ENCODE measurements around the gene LSM6. TPM values are rescaled to one million over a fixed set of nuclear protein-coding genes. Genes with fewer than 3 reads are reported as not detected.

The LSM6 gene
- total RNA-seq, 4 donors from 2014 or later = 17.2 to 34.6 (median 23.0) TPM

- no peak overlapping the region for H3K4me3 ChIP-seq (ENCODE audit: low read depth, poor library complexity, severe bottlenecking)
- no peak for DNase-seq (ENCODE audit: low spot score in 2 of 2)
- intact Hi-C loops (cut with DNase I; ENCODE audit: low total_unique reads) = no loop called here
- 89 to 90% methylated on average over 2 of the region's 2 CpGs for WGBS, 2 donors
- no peak for TF ChIP-seq POLR2A (IDR thresholded peaks at IDR 0.05)
- no peak for TF ChIP-seq CTCF (IDR thresholded peaks at IDR 0.05)
These were observed 7.7 kb downstream of the LSM6 start for GRCh38 chr4:146183209-146183608.

- intact Hi-C loops (cut with DNase I; ENCODE audit: low total_unique reads) = no loop called here
- H3K4me3 ChIP-seq (ENCODE audit: low read depth, poor library complexity, severe bottlenecking) = no peak overlapping the region
- TF ChIP-seq POLR2A (IDR thresholded peaks at IDR 0.05) (no peak), CTCF (IDR thresholded peaks at IDR 0.05) (no peak)
- no peak for DNase-seq (ENCODE audit: low spot score in 2 of 2)
- WGBS, 2 donors = 88 to 93% methylated on average over 4 of the region's 4 CpGs
These were observed 10.5 kb downstream of the LSM6 start for GRCh38 chr4:146186041-146186440.

DNA sequence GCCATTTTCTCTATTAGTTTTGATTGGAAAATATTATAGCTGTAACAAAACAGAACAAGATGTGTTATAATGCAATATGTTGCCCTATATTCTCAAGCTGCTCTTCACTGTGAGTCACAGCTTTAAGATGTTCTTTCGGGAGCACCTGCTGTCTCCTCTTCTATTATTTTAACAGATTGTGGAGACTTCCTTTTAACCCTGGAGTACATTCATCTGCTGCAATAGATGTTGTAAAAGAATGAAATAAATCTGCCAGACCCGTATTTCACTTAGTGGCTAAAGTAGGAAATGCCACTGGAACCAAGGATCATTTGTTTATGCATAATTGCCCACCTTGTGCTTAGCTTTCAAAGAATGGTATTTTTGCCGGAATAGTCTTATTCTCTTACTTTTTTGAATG lies 11.1 kb downstream of the LSM6 start:
- TF ChIP-seq POLR2A (IDR thresholded peaks at IDR 0.05) (no peak), CTCF (IDR thresholded peaks at IDR 0.05) (no peak)
- DNase-seq (ENCODE audit: low spot score in 2 of 2) = no peak
- intact Hi-C loops (cut with DNase I; ENCODE audit: low total_unique reads) = no loop called here
- 83 to 88% methylated on average over 3 of the region's 3 CpGs for WGBS, 2 donors
- no peak overlapping the region for H3K4me3 ChIP-seq (ENCODE audit: low read depth, poor library complexity, severe bottlenecking)

GRCh38 chr4:146190456-146190855 lies 14.9 kb downstream of the LSM6 start:
- no peak overlapping the region for H3K4me3 ChIP-seq (ENCODE audit: low read depth, poor library complexity, severe bottlenecking)
- 82 to 92% methylated on average over 2 of the region's 2 CpGs for WGBS, 2 donors
- no peak for TF ChIP-seq CTCF (IDR thresholded peaks at IDR 0.05)
- TF ChIP-seq POLR2A (IDR thresholded peaks at IDR 0.05) = no peak
- DNase-seq (ENCODE audit: low spot score in 2 of 2) = no peak
- intact Hi-C loops (cut with DNase I; ENCODE audit: low total_unique reads) = no loop called here

GRCh38 chr4:146191766-146192458 lies 16.4 kb downstream of the LSM6 start:
- H3K4me3 ChIP-seq (ENCODE audit: low read depth, poor library complexity, severe bottlenecking) = no peak overlapping the region
- no peak for TF ChIP-seq CTCF (IDR thresholded peaks at IDR 0.05)
- TF ChIP-seq POLR2A (IDR thresholded peaks at IDR 0.05) = no peak
- intact Hi-C loops (cut with DNase I; ENCODE audit: low total_unique reads) = no loop called here
- 63 to 64% methylated on average over 9 of the region's 9 CpGs for WGBS, 2 donors
- peak in 1 of 2 donors; percentile 49 for DNase-seq (ENCODE audit: low spot score in 2 of 2)

- H3K4me3 ChIP-seq (ENCODE audit: low read depth, poor library complexity, severe bottlenecking) = no peak overlapping the region
- TF ChIP-seq POLR2A (IDR thresholded peaks at IDR 0.05) (no peak), CTCF (IDR thresholded peaks at IDR 0.05) (no peak)
- intact Hi-C loops (cut with DNase I; ENCODE audit: low total_unique reads) = no loop called here
- WGBS, 2 donors = 85 to 88% methylated on average over 5 of the region's 5 CpGs
- DNase-seq (ENCODE audit: low spot score in 2 of 2) = no peak
These were observed 18.1 kb downstream of the LSM6 start for GRCh38 chr4:146193628-146194027.

Data from lower leg skin (tissue), 4 donors.